Measurements from ENCODE around the gene LRCH1.
"Not testable (repeated sequence)": the region's sequence is repeated elsewhere in the genome, so short reads cannot be mapped to it uniquely, and the experiment has no call there.

LRCH1 gene

GRCh38 chr13:46552889-46553520, at the start of gene LRCH1:
TSS of gene LRCH1 (plus strand) at chr13:46553170. CDS start at chr13:46553397, 227 bp downstream.
- peak; percentile 64 for DNase-seq (ENCODE audit: low spot score)

- DNase-seq (ENCODE audit: low spot score), result no peak
These were observed 48.9 kb upstream of the LRCH1 start for GRCh38 chr13:46504036-46504435.

GRCh38 chr13:46507981-46508380, 45.0 kb upstream of the LRCH1 start:
- no peak for DNase-seq (ENCODE audit: low spot score)

GRCh38 chr13:46509981-46510380, 43.0 kb upstream of the LRCH1 start:
- DNase-seq (ENCODE audit: low spot score), result no peak

GRCh38 chr13:46515803-46516202, 37.2 kb upstream of the LRCH1 start:
- no peak for DNase-seq (ENCODE audit: low spot score)

- no peak for DNase-seq (ENCODE audit: low spot score)
These were observed 36.2 kb upstream of the LRCH1 start for GRCh38 chr13:46516599-46517338.

GRCh38 chr13:46517748-46518147, 35.2 kb upstream of the LRCH1 start:
- DNase-seq (ENCODE audit: low spot score), result not testable (repeated sequence)

GRCh38 chr13:46519182-46519581, 33.8 kb upstream of the LRCH1 start:
- no peak for DNase-seq (ENCODE audit: low spot score)

GRCh38 chr13:46520166-46520565, 32.8 kb upstream of the LRCH1 start:
- no peak for DNase-seq (ENCODE audit: low spot score)

- no peak for DNase-seq (ENCODE audit: low spot score)
These were observed 31.5 kb upstream of the LRCH1 start for GRCh38 chr13:46521486-46521885.

GRCh38 chr13:46521921-46522747, 30.8 kb upstream of the LRCH1 start:
- DNase-seq (ENCODE audit: low spot score), result no peak

- no peak for DNase-seq (ENCODE audit: low spot score)
These were observed 30.3 kb upstream of the LRCH1 start for GRCh38 chr13:46522748-46523030.

GRCh38 chr13:46523972-46524752, 28.8 kb upstream of the LRCH1 start:
- DNase-seq (ENCODE audit: low spot score), result peak; percentile 50

- no peak for DNase-seq (ENCODE audit: low spot score)
These were observed 26.8 kb upstream of the LRCH1 start for GRCh38 chr13:46526100-46526735.

- no peak for DNase-seq (ENCODE audit: low spot score)
These were observed 26.2 kb upstream of the LRCH1 start for GRCh38 chr13:46526740-46527139.

GRCh38 chr13:46527237-46527636, 25.7 kb upstream of the LRCH1 start:
- DNase-seq (ENCODE audit: low spot score), result no peak

- DNase-seq (ENCODE audit: low spot score), result no peak
These were observed 23.6 kb upstream of the LRCH1 start for GRCh38 chr13:46529216-46529919.

- no peak for DNase-seq (ENCODE audit: low spot score)
These were observed 22.7 kb upstream of the LRCH1 start for GRCh38 chr13:46530084-46530935.

GRCh38 chr13:46531953-46532352, 21.0 kb upstream of the LRCH1 start:
- DNase-seq (ENCODE audit: low spot score), result no peak

GRCh38 chr13:46535002-46535401, 18.0 kb upstream of the LRCH1 start:
- DNase-seq (ENCODE audit: low spot score), result no peak

Data from putamen (tissue), 1 donor.